ENCODE measurements around the gene ARID1B. TPM values are rescaled to one million over a fixed set of nuclear protein-coding genes. Genes with fewer than 3 reads are reported as not detected.

The ARID1B gene
- total RNA-seq, 1 donor from 2014 or later = 67.5 TPM

GRCh38 chr6:157083343-157083742 lies 306.2 kb downstream of the ARID1B start:
- Mint-ChIP-seq H3K4me1 (peaks cover 16% of the 10 kb centered on the region), H3K36me3 (ENCODE audit: low read depth) (peaks cover 22% of the 10 kb centered on the region), H3K4me3 (no peak overlapping the region), H3K9me3 (no peaks in the 10 kb centered on the region), H3K27ac (no peak overlapping the region), H3K27me3 (no peaks in the 10 kb centered on the region)
- intact Hi-C loops (cut with micrococcal nuclease) = no loop called here
- DNase-seq = no peak

- Mint-ChIP-seq H3K4me1 (peaks cover 12% of the 10 kb centered on the region), H3K9me3 (no peaks in the 10 kb centered on the region), H3K27ac (no peak overlapping the region), H3K36me3 (ENCODE audit: low read depth) (peaks cover 24% of the 10 kb centered on the region), H3K27me3 (no peaks in the 10 kb centered on the region), H3K4me3 (no peak overlapping the region)
- DNase-seq = no peak
- intact Hi-C loops (cut with micrococcal nuclease) = no loop called here
Observed at GRCh38 chr6:157086632-157087031, 309.5 kb downstream of the ARID1B start.

GRCh38 chr6:157087974-157088373 lies 310.8 kb downstream of the ARID1B start:
- DNase-seq = no peak
- Mint-ChIP-seq H3K4me1 (peaks cover 8% of the 10 kb centered on the region), H3K4me3 (no peak overlapping the region), H3K36me3 (ENCODE audit: low read depth) (peaks cover 24% of the 10 kb centered on the region), H3K9me3 (no peaks in the 10 kb centered on the region), H3K27ac (no peak overlapping the region), H3K27me3 (no peaks in the 10 kb centered on the region)
- intact Hi-C loops (cut with micrococcal nuclease) = no loop called here

GRCh38 chr6:157088841-157089240 lies 311.7 kb downstream of the ARID1B start:
- Mint-ChIP-seq H3K27ac (no peak overlapping the region), H3K4me1 (peaks cover 10% of the 10 kb centered on the region), H3K36me3 (ENCODE audit: low read depth) (peaks cover 26% of the 10 kb centered on the region), H3K27me3 (no peaks in the 10 kb centered on the region), H3K9me3 (no peaks in the 10 kb centered on the region), H3K4me3 (no peak overlapping the region)
- intact Hi-C loops (cut with micrococcal nuclease) = no loop called here
- DNase-seq = no peak

- Mint-ChIP-seq H3K36me3 (ENCODE audit: low read depth) (peaks cover 26% of the 10 kb centered on the region), H3K27ac (no peak overlapping the region), H3K4me3 (no peak overlapping the region), H3K27me3 (no peaks in the 10 kb centered on the region), H3K9me3 (no peaks in the 10 kb centered on the region), H3K4me1 (peaks cover 13% of the 10 kb centered on the region)
- DNase-seq = no peak
- intact Hi-C loops (cut with micrococcal nuclease) = no loop called here
Observed at GRCh38 chr6:157089258-157089657, 312.1 kb downstream of the ARID1B start.

GRCh38 chr6:157089851-157090250 lies 312.7 kb downstream of the ARID1B start:
- no peaks in the 10 kb centered on the region for H3K27me3 Mint-ChIP-seq
- H3K4me3 Mint-ChIP-seq = no peak overlapping the region
- H3K27ac Mint-ChIP-seq = no peak overlapping the region
- intact Hi-C loops (cut with micrococcal nuclease) = no loop called here
- DNase-seq = no peak
- H3K36me3 Mint-ChIP-seq (ENCODE audit: low read depth) = peaks cover 26% of the 10 kb centered on the region
- H3K9me3 Mint-ChIP-seq = no peaks in the 10 kb centered on the region
- H3K4me1 Mint-ChIP-seq = peaks cover 13% of the 10 kb centered on the region

GRCh38 chr6:157090736-157091135 lies 313.6 kb downstream of the ARID1B start:
- Mint-ChIP-seq H3K27ac (no peak overlapping the region), H3K9me3 (no peaks in the 10 kb centered on the region), H3K36me3 (ENCODE audit: low read depth) (peaks cover 20% of the 10 kb centered on the region), H3K4me1 (peaks cover 13% of the 10 kb centered on the region), H3K4me3 (no peak overlapping the region), H3K27me3 (no peaks in the 10 kb centered on the region)
- no peak for DNase-seq
- intact Hi-C loops (cut with micrococcal nuclease) = no loop called here

GRCh38 chr6:157091243-157091642 lies 314.1 kb downstream of the ARID1B start:
- Mint-ChIP-seq H3K27me3 (no peaks in the 10 kb centered on the region), H3K9me3 (no peaks in the 10 kb centered on the region), H3K4me3 (no peak overlapping the region), H3K4me1 (peaks cover 13% of the 10 kb centered on the region), H3K27ac (no peak overlapping the region), H3K36me3 (ENCODE audit: low read depth) (peaks cover 19% of the 10 kb centered on the region)
- DNase-seq = no peak
- intact Hi-C loops (cut with micrococcal nuclease) = no loop called here

- peaks cover 15% of the 10 kb centered on the region for H3K36me3 Mint-ChIP-seq (ENCODE audit: low read depth)
- no peak for DNase-seq
- intact Hi-C loops (cut with micrococcal nuclease) = no loop called here
Observed at GRCh38 chr6:157091856-157092460, 314.8 kb downstream of the ARID1B start.

GRCh38 chr6:157092736-157093135 lies 315.6 kb downstream of the ARID1B start:
- H3K4me1 Mint-ChIP-seq = peaks cover 11% of the 10 kb centered on the region
- H3K27ac Mint-ChIP-seq = no peak overlapping the region
- no peaks in the 10 kb centered on the region for H3K27me3 Mint-ChIP-seq
- H3K9me3 Mint-ChIP-seq = no peaks in the 10 kb centered on the region
- peaks cover 9% of the 10 kb centered on the region for H3K36me3 Mint-ChIP-seq (ENCODE audit: low read depth)
- intact Hi-C loops (cut with micrococcal nuclease) = no loop called here
- H3K4me3 Mint-ChIP-seq = no peak overlapping the region
- DNase-seq = no peak

More at GRCh38 chr6:157091856-157092460, 314.8 kb downstream of the ARID1B start:
- Mint-ChIP-seq H3K27ac (no peak overlapping the region), H3K9me3 (no peaks in the 10 kb centered on the region), H3K27me3 (no peaks in the 10 kb centered on the region), H3K4me1 (peaks cover 13% of the 10 kb centered on the region), H3K4me3 (no peak overlapping the region)

GRCh38 chr6:157093536-157093935 lies 316.4 kb downstream of the ARID1B start:
- Mint-ChIP-seq H3K27me3 (no peaks in the 10 kb centered on the region), H3K4me3 (no peak overlapping the region), H3K27ac (no peak overlapping the region), H3K4me1 (peaks cover 10% of the 10 kb centered on the region), H3K9me3 (no peaks in the 10 kb centered on the region), H3K36me3 (ENCODE audit: low read depth) (peaks cover 10% of the 10 kb centered on the region)
- intact Hi-C loops (cut with micrococcal nuclease) = no loop called here
- no peak for DNase-seq

GRCh38 chr6:157094038-157094437 lies 316.9 kb downstream of the ARID1B start:
- peaks cover 12% of the 10 kb centered on the region for H3K36me3 Mint-ChIP-seq (ENCODE audit: low read depth)
- no peaks in the 10 kb centered on the region for H3K27me3 Mint-ChIP-seq
- no peak overlapping the region for H3K27ac Mint-ChIP-seq
- peak; percentile 41 for DNase-seq
- intact Hi-C loops (cut with micrococcal nuclease) = no loop called here
- no peak overlapping the region for H3K4me3 Mint-ChIP-seq
- H3K4me1 Mint-ChIP-seq = peaks cover 11% of the 10 kb centered on the region
- H3K9me3 Mint-ChIP-seq = no peaks in the 10 kb centered on the region

- Mint-ChIP-seq H3K27me3 (no peaks in the 10 kb centered on the region), H3K9me3 (no peaks in the 10 kb centered on the region), H3K36me3 (ENCODE audit: low read depth) (peaks cover 12% of the 10 kb centered on the region), H3K4me3 (no peak overlapping the region), H3K27ac (no peak overlapping the region), H3K4me1 (peaks cover 19% of the 10 kb centered on the region)
- peak; percentile 43 for DNase-seq
- intact Hi-C loops (cut with micrococcal nuclease) = no loop called here
Observed at GRCh38 chr6:157095084-157095483, 317.9 kb downstream of the ARID1B start.

GRCh38 chr6:157095569-157095968 lies 318.4 kb downstream of the ARID1B start:
- H3K9me3 Mint-ChIP-seq = no peaks in the 10 kb centered on the region
- H3K27me3 Mint-ChIP-seq = no peaks in the 10 kb centered on the region
- no peak overlapping the region for H3K4me3 Mint-ChIP-seq
- H3K4me1 Mint-ChIP-seq = peaks cover 24% of the 10 kb centered on the region
- DNase-seq = no peak
- peaks cover 12% of the 10 kb centered on the region for H3K36me3 Mint-ChIP-seq (ENCODE audit: low read depth)
- H3K27ac Mint-ChIP-seq = no peak overlapping the region
- intact Hi-C loops (cut with micrococcal nuclease) = no loop called here

- no peak overlapping the region for H3K27ac Mint-ChIP-seq
- no peaks in the 10 kb centered on the region for H3K27me3 Mint-ChIP-seq
- H3K9me3 Mint-ChIP-seq = no peaks in the 10 kb centered on the region
- peaks cover 29% of the 10 kb centered on the region for H3K4me1 Mint-ChIP-seq
- H3K4me3 Mint-ChIP-seq = no peak overlapping the region
- peaks cover 13% of the 10 kb centered on the region for H3K36me3 Mint-ChIP-seq (ENCODE audit: low read depth)
- intact Hi-C loops (cut with micrococcal nuclease) = no loop called here
- DNase-seq = no peak
Observed at GRCh38 chr6:157096105-157096504, 318.9 kb downstream of the ARID1B start.
